SK-N-SH (cell line): ENCODE data around the gene CEBPG.

Experiments used
- FOXM1 ChIP-seq: IDR thresholded peaks from 2 replicates; pipeline ENCODE4 v1.4.0; 2012; ENCODE audit warnings: low read depth, mild to moderate bottlenecking
- GABPA ChIP-seq: IDR thresholded peaks from 2 replicates; pipeline ENCODE4 v1.4.0; 2012; ENCODE audit warnings: low read depth, mild to moderate bottlenecking
- RCOR1 ChIP-seq: fragments of 150-350 bp; IDR thresholded peaks from 2 replicates; pipeline ENCODE4 v1.6.1; 2017; ENCODE audit warnings: antibody characterized with exemption, low read length
- ZBTB33 ChIP-seq: IDR thresholded peaks from 2 replicates; pipeline ENCODE4 v1.4.0; 2012; ENCODE audit warnings: low read depth, borderline replicate concordance

- no peak for TF ChIP-seq GABPA
- no peak for TF ChIP-seq RCOR1
- no peak for TF ChIP-seq ZBTB33
- no peak for TF ChIP-seq FOXM1
These were observed 13.9 kb upstream of the CEBPG start for GRCh38 chr19:33359581-33359980.
